Measurements from ENCODE around the gene MAP1LC3A.
A peak's percentile ranks its signal among the peaks of the same experiment; 100 is the strongest.

DNA sequence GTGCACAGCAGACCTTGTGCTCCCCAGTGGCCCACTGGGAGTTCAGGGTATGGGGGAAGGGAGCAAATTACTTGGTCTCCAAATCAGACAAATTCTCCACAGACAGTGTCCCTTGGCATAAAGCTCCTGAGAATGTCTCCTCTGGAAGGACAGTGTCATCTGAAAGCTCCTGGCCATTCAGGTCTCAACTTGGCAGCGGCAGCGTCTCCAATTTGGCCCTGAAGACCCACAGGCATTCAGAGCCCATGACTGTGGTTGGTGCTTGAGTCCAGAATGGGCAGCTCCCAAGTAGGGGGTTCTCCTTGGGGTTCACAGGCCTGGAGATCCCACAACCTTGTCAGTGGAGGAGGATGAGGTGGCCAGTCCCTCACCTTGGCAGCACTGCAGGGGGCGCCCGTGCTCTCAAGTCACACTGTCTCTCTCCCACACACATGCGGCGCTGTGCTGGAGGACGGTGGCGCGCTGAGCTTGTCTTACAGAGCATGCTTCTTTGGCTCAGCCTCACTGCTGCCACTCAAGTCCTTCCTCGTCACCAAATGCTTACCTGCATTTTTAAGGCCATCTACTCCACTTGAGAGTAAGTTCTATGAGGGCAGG is 21.6 kb upstream of the MAP1LC3A start:
- TF ChIP-seq EZH2 (IDR thresholded peaks at IDR 0.05; ENCODE audit: borderline replicate concordance, low read length) = no peak
- TF ChIP-seq, protein P1, sequence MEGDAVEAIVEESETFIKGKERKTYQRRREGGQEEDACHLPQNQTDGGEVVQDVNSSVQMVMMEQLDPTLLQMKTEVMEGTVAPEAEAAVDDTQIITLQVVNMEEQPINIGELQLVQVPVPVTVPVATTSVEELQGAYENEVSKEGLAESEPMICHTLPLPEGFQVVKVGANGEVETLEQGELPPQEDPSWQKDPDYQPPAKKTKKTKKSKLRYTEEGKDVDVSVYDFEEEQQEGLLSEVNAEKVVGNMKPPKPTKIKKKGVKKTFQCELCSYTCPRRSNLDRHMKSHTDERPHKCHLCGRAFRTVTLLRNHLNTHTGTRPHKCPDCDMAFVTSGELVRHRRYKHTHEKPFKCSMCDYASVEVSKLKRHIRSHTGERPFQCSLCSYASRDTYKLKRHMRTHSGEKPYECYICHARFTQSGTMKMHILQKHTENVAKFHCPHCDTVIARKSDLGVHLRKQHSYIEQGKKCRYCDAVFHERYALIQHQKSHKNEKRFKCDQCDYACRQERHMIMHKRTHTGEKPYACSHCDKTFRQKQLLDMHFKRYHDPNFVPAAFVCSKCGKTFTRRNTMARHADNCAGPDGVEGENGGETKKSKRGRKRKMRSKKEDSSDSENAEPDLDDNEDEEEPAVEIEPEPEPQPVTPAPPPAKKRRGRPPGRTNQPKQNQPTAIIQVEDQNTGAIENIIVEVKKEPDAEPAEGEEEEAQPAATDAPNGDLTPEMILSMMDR (conservative IDR thresholded peaks at IDR 0.05 in 1 of 2, IDR thresholded peaks at IDR 0.05 in 1 of 2; ENCODE audit: extremely low read depth in 1 of 2, insufficient read depth in 1 of 2, low read depth in 1 of 2, low read length in 2 of 2) = peak in 1 of 2 donors; percentile 35

Measured in mammary epithelial cell (primary cell).